Measurements from ENCODE around the gene ZBTB49. TPM values are rescaled to one million over a fixed set of nuclear protein-coding genes. Genes with fewer than 3 reads are reported as not detected.
A peak's percentile ranks its signal among the peaks of the same experiment; 100 is the strongest.

Gene ZBTB49
- polyA plus RNA-seq, 1 donor from 2014 or later, result 16.5 TPM

DNA sequence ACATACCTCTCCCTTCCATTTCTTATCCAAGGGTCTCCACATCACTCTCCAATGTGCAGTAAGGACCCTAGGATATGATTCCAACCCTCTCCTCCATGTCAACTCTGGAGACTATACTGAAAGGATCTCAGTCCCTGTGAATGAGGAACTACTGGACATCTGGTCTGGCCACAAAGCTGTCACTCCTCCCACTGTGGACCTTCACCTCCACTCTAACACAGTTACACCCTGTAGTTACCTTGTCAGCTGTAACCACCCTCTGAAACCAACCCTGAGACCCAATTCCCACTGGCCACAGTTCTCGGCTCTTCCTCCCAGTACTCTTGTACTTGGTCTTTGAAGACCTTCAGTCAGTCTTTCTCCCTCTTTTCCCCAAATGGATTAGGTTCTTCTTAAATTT, 44.9 kb upstream of the ZBTB49 start:
- Histone ChIP-seq H3K79me2 (replicated peaks; ENCODE audit: insufficient read depth, low read length) (peaks cover 11% of the 10 kb centered on the region), H3F3A (ENCODE audit: insufficient read depth, low read length, poor library complexity, severe bottlenecking) (no peaks in the 10 kb centered on the region), H3K9me2 (ENCODE audit: insufficient read depth, low read length) (no peaks in the 10 kb centered on the region), H3K27me3 (ENCODE audit: insufficient read depth, low read depth, low read length) (no peaks in the 10 kb centered on the region), H3K36me3 (ENCODE audit: insufficient read depth, low read length) (no peaks in the 10 kb centered on the region), H4K20me1 (ENCODE audit: insufficient read depth) (no peaks in the 10 kb centered on the region), H3K4me3 (ENCODE audit: low read length) (no peak overlapping the region), H3K9me3 (ENCODE audit: low read length) (no peaks in the 10 kb centered on the region), H3K4me2 (ENCODE audit: low read length) (no peak overlapping the region), H2AFZ (ENCODE audit: low read depth, low read length) (no peak overlapping the region), H3K9ac (ENCODE audit: low read length) (no peak overlapping the region), H3K27ac (ENCODE audit: low read length) (no peak overlapping the region)
- TF ChIP-seq TAF1 (IDR thresholded peaks at IDR 0.05; ENCODE audit: low read depth) (no peak), MXI1 (conservative IDR thresholded peaks at IDR 0.05; ENCODE audit: poor library complexity, severe bottlenecking) (no peak), SMC3 (conservative IDR thresholded peaks at IDR 0.05; ENCODE audit: poor library complexity) (no peak), EZH2 (IDR thresholded peaks at IDR 0.05; ENCODE audit: borderline replicate concordance, insufficient read depth, low read length, poor library complexity, severe bottlenecking) (no peak), POLR2AphosphoS5 (IDR thresholded peaks at IDR 0.05) (no peak), EP300 (conservative IDR thresholded peaks at IDR 0.05; ENCODE audit: poor library complexity, severe bottlenecking) (no peak), RAD21 (conservative IDR thresholded peaks at IDR 0.05) (no peak)
- TF ChIP-seq, protein P1, sequence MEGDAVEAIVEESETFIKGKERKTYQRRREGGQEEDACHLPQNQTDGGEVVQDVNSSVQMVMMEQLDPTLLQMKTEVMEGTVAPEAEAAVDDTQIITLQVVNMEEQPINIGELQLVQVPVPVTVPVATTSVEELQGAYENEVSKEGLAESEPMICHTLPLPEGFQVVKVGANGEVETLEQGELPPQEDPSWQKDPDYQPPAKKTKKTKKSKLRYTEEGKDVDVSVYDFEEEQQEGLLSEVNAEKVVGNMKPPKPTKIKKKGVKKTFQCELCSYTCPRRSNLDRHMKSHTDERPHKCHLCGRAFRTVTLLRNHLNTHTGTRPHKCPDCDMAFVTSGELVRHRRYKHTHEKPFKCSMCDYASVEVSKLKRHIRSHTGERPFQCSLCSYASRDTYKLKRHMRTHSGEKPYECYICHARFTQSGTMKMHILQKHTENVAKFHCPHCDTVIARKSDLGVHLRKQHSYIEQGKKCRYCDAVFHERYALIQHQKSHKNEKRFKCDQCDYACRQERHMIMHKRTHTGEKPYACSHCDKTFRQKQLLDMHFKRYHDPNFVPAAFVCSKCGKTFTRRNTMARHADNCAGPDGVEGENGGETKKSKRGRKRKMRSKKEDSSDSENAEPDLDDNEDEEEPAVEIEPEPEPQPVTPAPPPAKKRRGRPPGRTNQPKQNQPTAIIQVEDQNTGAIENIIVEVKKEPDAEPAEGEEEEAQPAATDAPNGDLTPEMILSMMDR (IDR thresholded peaks at IDR 0.05; ENCODE audit: poor library complexity, severe bottlenecking), result no peak
- TF ChIP-seq, protein P2, sequence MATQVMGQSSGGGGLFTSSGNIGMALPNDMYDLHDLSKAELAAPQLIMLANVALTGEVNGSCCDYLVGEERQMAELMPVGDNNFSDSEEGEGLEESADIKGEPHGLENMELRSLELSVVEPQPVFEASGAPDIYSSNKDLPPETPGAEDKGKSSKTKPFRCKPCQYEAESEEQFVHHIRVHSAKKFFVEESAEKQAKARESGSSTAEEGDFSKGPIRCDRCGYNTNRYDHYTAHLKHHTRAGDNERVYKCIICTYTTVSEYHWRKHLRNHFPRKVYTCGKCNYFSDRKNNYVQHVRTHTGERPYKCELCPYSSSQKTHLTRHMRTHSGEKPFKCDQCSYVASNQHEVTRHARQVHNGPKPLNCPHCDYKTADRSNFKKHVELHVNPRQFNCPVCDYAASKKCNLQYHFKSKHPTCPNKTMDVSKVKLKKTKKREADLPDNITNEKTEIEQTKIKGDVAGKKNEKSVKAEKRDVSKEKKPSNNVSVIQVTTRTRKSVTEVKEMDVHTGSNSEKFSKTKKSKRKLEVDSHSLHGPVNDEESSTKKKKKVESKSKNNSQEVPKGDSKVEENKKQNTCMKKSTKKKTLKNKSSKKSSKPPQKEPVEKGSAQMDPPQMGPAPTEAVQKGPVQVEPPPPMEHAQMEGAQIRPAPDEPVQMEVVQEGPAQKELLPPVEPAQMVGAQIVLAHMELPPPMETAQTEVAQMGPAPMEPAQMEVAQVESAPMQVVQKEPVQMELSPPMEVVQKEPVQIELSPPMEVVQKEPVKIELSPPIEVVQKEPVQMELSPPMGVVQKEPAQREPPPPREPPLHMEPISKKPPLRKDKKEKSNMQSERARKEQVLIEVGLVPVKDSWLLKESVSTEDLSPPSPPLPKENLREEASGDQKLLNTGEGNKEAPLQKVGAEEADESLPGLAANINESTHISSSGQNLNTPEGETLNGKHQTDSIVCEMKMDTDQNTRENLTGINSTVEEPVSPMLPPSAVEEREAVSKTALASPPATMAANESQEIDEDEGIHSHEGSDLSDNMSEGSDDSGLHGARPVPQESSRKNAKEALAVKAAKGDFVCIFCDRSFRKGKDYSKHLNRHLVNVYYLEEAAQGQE (IDR thresholded peaks at IDR 0.05; ENCODE audit: borderline replicate concordance), result no peak

DNA sequence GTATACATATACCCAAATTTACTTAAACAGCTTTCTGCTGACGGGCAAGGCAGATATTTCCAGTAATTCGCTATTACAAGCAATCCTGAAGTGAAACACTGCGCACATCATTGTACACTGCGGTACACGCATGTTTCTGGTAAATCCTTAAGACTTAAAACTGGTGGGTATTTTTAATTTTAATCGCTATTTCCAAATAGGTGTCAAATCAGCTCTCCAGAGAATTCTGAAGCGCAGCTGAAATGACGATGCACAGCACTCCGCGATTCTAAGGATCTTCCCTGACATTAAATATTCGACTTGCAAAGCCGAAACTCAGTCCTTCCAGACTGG, 42.4 kb upstream of the ZBTB49 start:
- Histone ChIP-seq H2AFZ (ENCODE audit: low read depth, low read length) (peak overlapping the region; percentile 92), H3K36me3 (ENCODE audit: insufficient read depth, low read length) (no peaks in the 10 kb centered on the region), H3K79me2 (replicated peaks; ENCODE audit: insufficient read depth, low read length) (peaks cover 11% of the 10 kb centered on the region), H3K27me3 (ENCODE audit: insufficient read depth, low read depth, low read length) (no peaks in the 10 kb centered on the region), H3F3A (ENCODE audit: insufficient read depth, low read length, poor library complexity, severe bottlenecking) (no peaks in the 10 kb centered on the region), H3K9me2 (ENCODE audit: insufficient read depth, low read length) (no peaks in the 10 kb centered on the region), H3K4me3 (ENCODE audit: low read length) (peak overlapping the region; percentile 90), H4K20me1 (ENCODE audit: insufficient read depth) (no peaks in the 10 kb centered on the region), H3K9me3 (ENCODE audit: low read length) (no peaks in the 10 kb centered on the region), H3K9ac (ENCODE audit: low read length) (peak overlapping the region; percentile 93), H3K4me2 (ENCODE audit: low read length) (peak overlapping the region; percentile 98), H3K27ac (ENCODE audit: low read length) (peak overlapping the region; percentile 89)
- TF ChIP-seq EZH2 (IDR thresholded peaks at IDR 0.05; ENCODE audit: borderline replicate concordance, insufficient read depth, low read length, poor library complexity, severe bottlenecking), result no peak
- TF ChIP-seq MXI1 (conservative IDR thresholded peaks at IDR 0.05; ENCODE audit: poor library complexity, severe bottlenecking), result no peak
- TF ChIP-seq EP300 (conservative IDR thresholded peaks at IDR 0.05; ENCODE audit: poor library complexity, severe bottlenecking), result no peak
